HG03432 (cell line): Measurements from ENCODE around the gene IFT122.

Experiments
- ATAC-seq: cut with Tn5 transposase; IDR thresholded peaks from one replicate; pipeline ENCODE4 v1.9.1; 2021; ENCODE audit warnings: mild to moderate bottlenecking, moderate library complexity; ENCODE audit not compliant: unreplicated experiment

IFT122 gene

DNA sequence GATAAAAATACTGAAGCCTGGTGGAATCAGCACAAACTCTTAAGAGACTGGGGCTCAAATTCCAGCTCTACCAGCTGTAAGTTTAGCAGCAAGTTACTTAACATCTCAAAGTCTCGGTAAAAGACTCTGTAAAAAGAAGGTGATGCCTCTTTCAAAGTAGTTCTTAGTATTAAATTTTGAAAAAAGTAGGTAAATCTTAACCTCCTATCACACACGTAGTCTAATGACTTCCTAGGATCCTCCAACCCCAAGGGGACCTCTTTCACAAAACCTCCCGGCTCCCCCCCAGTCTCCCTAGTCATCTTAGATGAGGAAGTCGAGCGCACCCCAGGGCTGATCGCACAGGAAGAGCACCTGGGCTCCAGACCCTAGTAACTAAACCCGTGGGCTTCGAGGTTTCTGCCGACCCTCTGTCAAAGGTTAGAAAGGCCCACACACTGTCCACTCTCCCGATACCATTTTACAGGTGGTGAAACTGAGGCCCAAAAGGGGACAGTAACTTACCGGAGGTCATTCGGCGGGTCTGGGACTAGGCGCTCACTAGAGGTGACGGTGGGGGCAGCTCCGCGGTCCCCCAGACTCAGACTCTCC, 703 bp upstream of the IFT122 start:
- peak; percentile 19 for ATAC-seq

DNA sequence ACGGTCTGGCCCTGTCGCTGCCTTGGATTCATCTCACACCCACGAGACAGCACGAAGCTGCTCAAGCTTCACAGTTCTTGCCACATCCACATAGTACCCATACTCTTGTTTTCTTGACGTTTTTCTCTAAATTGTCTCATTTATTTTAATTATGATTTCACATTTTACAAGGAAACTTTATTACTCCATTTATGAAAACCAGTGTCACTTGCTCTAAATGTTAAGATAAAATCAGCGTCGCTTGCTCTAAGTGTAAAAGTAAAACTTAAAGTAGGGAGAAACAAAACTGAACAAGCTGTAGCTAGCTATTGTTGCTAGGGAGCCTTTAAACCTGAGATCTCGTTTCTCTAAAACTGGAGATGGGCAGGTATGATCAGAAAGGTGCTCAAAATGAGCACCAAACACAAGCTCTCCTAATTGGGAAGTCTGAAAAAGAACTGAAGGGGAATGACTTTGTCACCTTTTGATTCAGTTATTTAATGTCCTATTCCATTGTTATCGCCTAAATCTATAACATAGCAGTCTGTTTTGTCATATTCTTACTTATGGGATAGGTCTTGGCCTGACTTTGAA, 680 bp downstream of the IFT122 start:
- ATAC-seq: no peak

DNA sequence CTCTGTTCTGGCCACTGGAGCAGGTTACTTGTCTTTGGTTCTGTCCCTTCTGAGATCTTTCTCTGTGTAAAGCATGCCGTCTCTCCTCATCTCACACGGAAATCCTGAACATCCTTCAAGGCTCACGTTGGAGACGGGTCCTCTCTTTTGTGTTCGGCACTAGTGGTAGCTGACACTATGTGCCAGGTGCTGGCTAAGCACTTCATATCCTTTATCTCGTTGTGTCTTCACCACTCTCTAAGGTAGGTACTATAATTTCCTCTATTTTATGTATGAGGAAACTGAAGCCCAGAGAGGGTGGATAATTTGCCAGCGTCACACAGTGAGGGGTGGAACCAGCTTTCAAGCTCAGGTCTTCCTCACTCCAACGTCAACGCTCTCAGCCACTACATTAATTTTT, 1.2 kb downstream of the IFT122 start:
- no peak for ATAC-seq

DNA sequence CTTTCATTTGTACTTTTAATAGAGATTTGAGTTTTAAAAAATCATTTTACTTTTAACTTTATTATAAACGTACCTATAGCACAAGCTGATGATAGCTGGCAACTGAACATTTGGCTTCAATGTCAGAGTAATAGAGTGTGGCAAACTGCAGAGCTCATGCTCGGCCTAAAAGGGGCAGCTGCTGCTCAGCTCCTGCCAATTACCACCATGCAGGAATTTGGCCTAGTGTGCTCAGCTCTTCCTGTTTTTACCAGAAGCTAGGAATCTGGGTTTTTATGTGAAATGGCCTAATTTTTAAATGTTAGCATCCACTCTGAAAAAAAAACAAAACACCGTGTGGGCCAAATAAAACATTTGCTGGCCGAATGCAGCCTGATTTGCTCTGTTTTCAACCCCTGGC, 1.8 kb downstream of the IFT122 start:
- ATAC-seq: no peak

DNA sequence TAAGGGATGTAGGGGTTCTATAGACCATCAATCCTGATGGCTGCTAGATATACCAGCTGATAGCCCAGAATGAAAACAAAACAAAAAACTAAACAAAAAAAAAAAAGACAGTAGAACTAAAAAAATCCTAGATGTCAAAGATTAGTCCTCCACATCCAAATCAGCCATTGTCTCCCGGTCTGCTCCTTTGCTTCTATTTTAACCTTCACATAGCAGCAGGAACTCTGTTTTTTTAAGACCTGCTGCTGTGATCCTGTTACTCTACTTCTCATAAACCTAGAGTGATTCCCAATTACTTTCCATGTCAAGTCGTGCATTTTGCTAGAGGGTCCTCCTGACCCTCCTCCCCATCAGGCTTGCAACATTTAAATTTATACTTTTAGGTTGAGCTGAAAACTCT, 2.5 kb downstream of the IFT122 start:
- ATAC-seq: no peak

DNA sequence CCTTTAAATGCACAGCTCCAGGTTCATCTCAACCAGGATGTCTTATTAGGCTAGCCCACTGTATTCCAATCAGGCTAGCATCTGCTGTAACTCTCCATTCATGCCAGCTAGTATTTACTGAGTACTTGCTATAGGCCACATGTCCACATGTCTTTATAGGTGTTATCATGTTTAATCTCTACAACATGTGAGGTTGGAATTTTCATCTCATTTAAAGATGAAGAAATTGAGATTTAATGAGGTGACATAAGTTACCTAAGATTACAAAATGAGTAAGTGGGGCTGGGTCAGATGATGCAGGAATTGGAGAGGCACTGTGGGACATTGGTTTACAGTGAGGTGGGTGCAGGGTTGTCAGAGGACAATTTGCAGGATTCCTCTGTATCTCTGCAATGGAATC, 2.9 kb downstream of the IFT122 start:
- no peak for ATAC-seq

DNA sequence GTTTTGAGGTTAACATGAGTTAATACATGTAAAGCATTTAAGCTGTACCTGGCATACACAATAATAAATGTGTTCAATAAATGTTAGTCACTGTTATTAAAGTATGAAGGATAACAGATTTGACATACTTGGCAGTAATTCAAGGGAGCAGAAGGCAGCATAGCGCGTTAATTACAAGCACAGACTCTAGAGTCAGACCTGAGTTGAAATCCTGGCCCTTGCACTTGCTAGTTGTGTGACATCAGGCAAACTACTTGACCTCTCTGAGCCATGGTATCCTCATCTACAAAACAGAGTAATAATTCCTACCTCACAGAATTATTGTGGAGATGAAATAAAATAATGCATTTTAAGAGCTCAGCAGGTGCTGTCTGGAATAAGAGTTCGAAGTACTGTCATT, 5.4 kb downstream of the IFT122 start:
- ATAC-seq: no peak

DNA sequence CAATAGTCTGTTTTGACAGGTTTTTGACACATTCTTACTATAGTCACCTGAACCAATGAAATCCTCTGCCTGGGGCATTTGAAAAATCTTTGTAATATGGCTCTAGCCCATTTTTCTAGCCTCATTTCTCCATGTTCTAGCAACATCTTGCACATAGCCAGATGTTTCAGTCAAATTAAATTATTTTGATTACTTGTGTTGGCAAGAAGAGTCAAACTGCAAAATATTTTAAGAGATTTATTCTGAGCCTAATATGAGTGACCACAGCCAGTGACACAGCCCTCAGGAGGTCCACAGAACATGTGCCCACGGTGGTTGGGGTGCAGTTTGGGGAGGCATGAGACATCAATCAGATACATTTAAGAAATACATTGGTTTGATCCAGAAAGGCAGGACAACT, 6.9 kb downstream of the IFT122 start:
- no peak for ATAC-seq

DNA sequence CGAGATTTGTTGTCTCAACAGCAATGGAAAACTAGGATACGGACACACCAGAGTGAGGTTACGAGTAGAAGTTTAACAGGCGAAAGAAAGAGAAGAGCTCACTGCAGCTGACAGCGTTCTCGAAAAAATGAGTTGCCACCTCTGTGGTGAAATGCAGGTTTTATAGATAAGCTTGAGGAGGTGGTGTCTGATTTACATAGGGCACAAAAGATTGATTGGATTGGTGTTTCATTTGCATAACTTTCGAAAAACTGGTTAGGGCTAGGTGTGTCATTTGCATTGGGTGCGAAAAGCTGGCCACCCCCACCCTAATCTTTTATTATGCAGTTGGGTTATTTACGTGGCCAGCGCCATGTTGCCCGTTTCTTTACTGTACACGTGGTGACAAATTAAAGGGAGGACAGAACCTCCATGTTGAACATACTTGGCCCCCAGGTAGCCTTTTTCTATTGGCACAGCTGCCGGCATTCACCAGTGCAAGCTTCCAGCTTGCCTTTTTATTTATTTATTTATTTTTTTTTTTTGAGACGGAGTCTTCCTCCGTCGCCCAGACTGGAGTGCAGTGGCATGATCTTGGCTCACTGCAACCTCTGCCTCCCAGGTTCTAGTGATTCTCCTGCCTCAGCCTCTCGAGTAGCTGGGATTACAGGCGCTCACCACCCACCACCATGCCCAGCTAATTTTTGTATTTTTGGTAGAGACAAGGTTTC, 8.3 kb downstream of the IFT122 start:
- no peak for ATAC-seq

DNA sequence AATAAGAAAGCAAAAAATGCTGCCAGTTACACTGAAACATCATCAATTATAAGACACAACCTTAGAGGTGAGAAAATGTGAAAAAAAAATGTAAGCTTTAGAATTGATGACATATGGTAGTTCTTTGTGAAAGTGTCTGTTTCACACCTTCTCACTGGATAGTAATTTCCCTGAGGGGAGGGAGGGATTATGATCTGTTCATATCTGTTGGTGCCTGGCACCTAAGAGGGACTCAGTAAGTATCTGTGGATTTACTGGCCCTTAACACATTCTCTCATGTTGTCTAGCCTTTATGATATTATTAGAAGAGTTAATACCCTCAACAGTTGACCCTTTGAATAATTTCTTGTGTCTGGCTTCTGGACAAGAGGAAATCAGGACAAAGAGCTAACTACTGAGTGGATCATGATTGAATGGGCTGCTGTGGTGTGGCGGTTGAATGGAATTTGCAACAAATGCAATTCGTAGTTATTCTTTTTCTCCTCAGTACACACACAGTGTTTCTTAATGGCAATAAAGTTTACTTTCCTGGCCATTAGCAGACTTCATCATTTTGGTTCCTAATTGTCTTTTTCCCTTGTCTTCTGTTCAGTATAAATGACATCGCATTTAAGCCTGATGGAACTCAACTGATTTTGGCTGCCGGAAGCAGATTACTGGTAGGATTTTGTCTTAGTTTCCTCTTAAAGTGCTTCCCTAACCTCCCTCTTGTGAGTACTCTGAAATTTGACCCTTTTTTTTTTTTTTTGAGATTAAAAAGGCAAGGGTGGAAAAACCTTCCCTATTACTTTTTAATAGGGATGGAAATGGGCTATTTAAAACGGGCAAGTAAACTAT, 9.5 kb downstream of the IFT122 start:
- ATAC-seq: no peak

DNA sequence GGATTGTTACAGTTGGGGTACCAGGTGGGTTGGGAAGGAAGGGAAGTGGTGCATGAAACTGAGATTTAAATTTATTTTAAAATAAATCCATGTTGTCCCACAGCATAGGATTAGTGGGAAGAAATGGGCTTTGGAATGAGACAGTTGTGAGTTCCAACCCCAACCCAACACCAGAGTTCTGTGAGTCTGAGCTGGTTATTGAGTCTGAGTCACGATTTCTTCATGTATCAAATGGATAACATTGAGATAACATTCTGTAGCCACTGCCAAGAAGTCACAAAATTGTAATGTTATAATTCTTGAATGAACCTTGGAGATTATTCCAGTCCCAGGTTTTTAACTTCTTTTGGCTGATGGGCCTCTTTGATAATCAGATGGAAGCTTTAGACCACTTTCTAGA, 13.7 kb downstream of the IFT122 start:
- no peak for ATAC-seq

DNA sequence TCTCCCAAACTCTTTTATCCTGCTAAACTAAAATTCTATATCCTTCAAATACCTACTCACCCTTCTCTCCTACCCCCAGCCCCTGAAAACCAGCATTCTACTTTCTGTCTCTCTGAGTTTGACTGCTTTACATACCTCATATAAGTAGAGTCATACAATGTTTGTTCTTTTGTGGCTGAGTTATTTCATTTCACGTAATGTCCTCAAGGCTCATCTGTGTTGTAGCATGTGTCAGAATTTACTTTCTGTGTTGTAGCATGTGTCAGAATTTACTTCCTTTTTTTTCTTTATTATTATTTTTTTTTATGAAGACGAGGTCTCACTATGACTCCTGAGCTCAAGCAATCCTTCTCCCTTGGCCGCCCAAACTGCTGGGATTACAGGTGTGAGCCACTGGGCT, 20.1 kb downstream of the IFT122 start:
- ATAC-seq: no peak

DNA sequence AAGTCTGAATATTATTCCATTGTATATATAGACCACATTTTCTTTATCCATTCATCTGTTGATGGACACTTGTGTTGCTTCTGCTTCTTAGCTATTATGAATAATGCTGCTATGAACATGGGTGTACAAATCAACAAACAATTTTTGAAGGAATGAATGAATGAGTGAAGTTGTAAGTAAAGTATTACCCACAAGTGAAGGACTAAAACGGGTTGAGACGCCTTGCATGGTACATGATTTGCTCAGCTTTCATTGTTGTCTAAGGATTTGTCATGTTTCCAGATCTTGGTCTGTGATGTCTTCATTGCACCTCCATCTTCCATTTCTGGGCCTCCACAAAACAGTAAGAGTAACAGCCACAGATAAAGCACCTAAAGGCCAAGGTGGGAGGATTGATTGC, 20.5 kb downstream of the IFT122 start:
- ATAC-seq: no peak

DNA sequence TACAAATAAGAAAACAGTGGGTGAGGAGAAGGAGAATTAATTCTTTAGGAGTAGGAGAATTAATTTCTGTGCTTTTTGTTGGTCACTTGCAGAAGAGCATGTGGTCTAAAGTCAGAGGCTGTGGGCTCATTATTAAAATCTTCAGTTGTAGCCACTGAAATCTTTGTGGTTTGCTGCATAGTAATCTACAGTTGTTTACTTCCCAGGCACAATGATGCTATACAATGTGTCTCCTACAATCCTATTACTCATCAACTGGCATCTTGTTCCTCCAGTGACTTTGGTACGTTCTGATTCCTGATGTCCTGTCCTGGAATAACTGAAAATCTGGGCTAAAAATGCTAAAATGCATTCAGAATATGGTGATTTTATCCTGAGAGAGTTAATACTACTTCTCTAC, 21.0 kb downstream of the IFT122 start:
- ATAC-seq: no peak

DNA sequence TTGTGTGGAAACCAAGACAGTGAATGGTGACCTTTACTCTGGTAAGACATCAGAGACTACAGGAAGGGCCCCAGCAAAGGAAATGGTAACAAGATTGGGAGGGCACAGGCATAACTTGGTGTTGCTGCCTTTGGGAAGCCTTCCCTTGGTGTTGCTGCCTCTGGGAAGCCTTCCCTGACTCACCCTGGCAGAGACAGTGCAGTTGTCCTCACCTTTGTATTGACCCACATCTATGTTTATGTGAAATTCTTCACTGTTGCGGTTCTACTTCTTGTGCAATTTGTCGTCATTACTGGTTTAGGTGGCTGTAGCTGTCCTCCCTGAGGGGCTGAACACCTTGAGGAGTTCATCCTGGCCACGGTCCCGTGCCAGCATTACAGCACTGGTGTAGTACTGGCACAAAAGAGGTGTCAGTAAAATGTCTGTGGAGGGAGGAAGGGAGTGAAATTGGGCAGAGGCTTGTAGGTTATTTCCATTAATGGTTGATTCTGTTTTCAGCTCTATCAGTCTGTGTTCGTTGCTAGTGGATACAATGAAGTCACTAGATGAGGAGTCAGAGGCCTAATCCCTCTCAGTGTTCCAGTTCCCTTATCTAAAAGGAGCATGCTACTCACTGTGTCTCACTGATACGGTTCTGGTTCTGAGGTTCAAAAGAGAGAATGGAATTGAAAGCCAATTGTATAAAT, 21.6 kb downstream of the IFT122 start:
- ATAC-seq: no peak

DNA sequence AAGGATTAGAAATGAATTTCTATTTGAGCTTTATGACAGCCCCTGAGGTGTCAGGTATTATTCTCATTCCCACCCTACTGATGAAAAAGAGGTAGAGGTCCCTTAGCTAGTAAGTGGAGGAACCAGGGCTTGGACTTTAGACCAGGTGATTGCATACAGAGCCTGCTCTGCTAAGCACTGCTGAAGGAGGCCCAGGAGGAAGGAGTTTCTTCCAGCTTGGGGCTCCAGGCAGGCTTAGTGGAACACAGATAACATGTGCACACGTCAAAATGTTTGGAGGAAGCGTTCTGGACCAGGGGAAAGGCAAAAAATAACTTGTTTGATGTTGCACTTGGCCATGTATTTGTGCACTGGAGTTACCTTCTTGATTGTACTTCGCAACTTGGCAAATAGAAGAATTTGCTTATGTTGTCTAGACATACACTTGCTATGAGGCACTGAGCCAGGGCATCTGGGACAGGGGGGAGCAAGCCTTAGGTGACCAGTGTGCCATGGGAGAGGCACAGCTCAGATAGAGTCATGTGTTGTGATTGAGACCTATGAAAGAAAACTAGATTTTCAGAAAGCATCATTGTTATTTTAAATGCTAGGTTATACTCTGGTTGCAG, 22.4 kb downstream of the IFT122 start:
- ATAC-seq: no peak

DNA sequence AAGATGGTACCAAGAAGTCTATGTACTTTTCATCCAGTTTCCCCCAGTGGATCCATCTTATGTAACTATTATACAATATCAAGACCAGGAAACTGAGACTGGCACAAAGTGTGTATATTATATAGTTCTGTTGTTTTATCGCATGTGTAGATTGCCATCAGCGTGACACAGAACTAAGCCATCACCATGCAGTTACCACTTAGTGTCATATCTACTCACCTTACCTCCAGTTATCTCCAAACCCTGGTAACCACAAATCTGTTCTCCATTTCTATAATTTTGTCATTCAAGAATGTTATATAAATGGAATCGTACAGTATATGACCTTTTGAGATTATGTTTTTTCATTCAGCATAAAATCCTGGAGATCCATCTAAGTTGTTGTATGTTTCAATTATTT, 23.1 kb downstream of the IFT122 start:
- ATAC-seq: no peak

DNA sequence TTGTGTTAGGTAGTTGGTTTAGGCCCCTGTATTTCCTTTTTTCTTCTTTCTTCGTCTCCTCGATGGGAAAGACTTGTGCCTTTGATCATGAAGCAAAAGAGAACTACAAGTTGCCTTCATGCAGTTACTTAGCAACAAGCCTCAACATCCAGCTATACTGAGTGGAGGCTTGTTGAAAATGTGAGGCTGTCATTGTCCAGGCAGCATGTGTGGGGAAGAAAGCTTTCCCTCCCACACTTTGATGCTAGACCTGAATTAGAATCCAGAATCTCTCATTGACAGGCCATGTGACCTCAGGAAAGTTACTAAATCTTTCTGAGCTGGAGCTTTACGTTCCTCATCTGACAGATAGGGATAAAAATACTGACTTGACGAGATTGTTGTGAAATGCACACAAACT, 23.7 kb downstream of the IFT122 start:
- ATAC-seq: no peak

DNA sequence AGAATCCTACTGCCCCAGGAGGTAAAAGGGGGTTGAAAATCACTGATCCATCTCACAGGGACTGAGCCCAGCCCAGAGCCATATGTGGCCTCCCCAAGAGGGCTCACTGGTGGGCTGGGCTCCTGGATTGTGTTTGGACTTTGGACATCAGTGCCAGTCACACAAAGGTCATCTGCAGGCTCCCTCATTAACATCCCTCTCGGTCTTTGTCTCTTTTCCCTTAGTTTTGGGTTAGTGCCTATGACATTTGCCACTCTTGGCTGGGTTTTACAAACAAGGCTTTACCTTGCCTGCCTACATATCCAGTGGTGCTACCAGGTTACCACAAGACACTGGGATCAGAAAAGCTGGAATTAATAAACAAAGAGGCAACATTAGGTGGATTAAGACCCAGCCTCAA, 27.9 kb downstream of the IFT122 start:
- no peak for ATAC-seq

DNA sequence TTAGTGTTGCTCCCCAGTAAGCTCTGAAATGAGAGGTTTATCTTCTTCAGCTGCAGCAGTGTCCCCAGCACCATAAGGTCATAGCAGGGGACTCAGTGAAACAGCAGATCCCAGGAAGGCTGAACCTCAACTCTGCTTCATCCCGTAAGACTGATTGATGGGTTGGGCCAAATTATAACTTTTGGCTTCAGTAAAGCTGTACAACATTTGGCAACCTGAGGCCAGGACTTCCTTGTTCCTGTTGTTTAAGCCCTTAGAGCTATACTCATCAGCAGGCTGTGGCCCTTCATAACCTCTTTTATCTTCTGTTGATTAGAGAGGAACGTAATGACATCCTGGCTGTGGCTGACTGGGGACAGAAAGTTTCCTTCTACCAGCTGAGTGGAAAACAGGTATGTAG, 29.0 kb downstream of the IFT122 start:
- no peak for ATAC-seq

DNA sequence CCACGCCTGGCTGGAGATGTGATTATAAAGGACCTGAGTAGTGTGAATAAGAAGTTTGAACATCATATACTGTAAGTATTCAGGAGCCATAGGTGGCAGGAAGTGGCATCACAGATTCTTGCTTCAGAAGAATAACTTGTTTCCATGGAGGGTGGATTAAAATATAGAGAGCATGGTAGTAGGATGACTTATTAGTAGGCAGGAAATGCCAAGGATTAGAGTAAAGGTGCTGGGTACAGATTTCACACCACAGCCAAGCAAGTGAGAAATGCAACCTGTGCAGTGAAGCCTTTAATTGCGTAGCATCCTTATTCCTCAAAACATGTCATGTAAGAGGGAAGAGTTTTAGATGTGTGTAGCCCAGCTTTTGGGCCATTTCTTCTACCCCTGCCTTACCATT, 30.8 kb downstream of the IFT122 start:
- no peak for ATAC-seq
